Esophagus squamous epithelium (tissue), 5 donors: ENCODE data around the gene ALOX12. TPM values are rescaled to one million over a fixed set of nuclear protein-coding genes. Genes with fewer than 3 reads are reported as not detected.

Experiments
- DNase-seq: peaks from one replicate; lab custom pipeline; 2025; lab: John Stamatoyannopoulos, UW
- H3K27ac ChIP-seq, 4 donors: fragments of 200-600 bp; sonication (generic); one replicate each; pipeline ENCODE4 v1.5.1; 2016 to 2019; ENCODE audit warnings: mild to moderate bottlenecking in 1 of 4
- H3K27me3 ChIP-seq, 4 donors: fragments of 200-600 bp; sonication (generic); 1 replicate in 3 of 4; 2 replicates in 1 of 4; pipeline versions ENCODE4 v1.5.1 to v1.6.0; 2017 to 2021; ENCODE audit warnings: antibody characterized with exemption in 1 of 4
- H3K36me3 ChIP-seq, 3 donors: fragments of 200-600 bp; sonication (generic); one replicate each; pipeline ENCODE4 v1.5.1; 2016 to 2019
- H3K4me1 ChIP-seq, 3 donors: fragments of 200-600 bp; sonication (generic); one replicate each; pipeline ENCODE4 v1.5.1; 2017 to 2019
- H3K4me3 ChIP-seq, 4 donors: fragments of 200-600 bp; sonication (generic); 1 replicate in 3 of 4; 2 replicates in 1 of 4; pipeline ENCODE4 v1.5.1; 2016 to 2019; ENCODE audit warnings: mild to moderate bottlenecking in 2 of 4, moderate library complexity in 1 of 4
- H3K9me3 ChIP-seq, 3 donors: fragments of 200-600 bp; sonication (generic); one replicate each; pipeline ENCODE4 v1.5.1; 2016 to 2019
- CTCF ChIP-seq, 6 experiments: fragments of 450-650 bp in 4 of 6; fragments of 200-600 bp in 2 of 6; sonication (generic) in 2 of 6; IDR thresholded peaks; one replicate each; pipeline ENCODE4 v1.5.1; 2016 to 2019; ENCODE audit warnings: antibody characterized with exemption in 6 of 6, mild to moderate bottlenecking in 4 of 6, moderate library complexity in 4 of 6
- POLR2A ChIP-seq, 4 donors: fragments of 450-650 bp; IDR thresholded peaks; one replicate each; pipeline ENCODE4 v1.6.1; 2017; ENCODE audit warnings: antibody characterized with exemption in 4 of 4, mild to moderate bottlenecking in 4 of 4, moderate library complexity in 3 of 4
- WGBS, 2 donors: methylation state at CpG; one replicate each; pipeline ENCODE4 v1.1.5; 2018; 5-methylcytosine and 5-hydroxymethylcytosine counted together
- intact Hi-C: fragments of 100-400 bp; cut with DNase I; formaldehyde crosslinking; loops from one replicate; pipeline ENCODE4 v1.15.0; 2022
- small RNA-seq, 4 donors: library from RNA; depleted of rRNA; stranded (forward); fragments of <200 nt; gene quantifications; one replicate each; pipeline ENCODE3, GENCODE V24; 2016
- total RNA-seq, 4 donors: library from RNA; depleted of rRNA; stranded (reverse); fragments of >200 nt; gene quantifications; one replicate each; pipeline ENCODE4 v1.1.0, GENCODE V29; 2016
- donor health status: DM: yes; HTN: yes; CAD: no.

Gene ALOX12
- total RNA-seq, 4 donors from 2014 or later, result 3.8 to 43.5 (median 26.4) TPM

GRCh38 chr17:7056386-7056785 is 60.5 kb downstream of the ALOX12 start:
- H3K4me3 ChIP-seq, result no peak overlapping the region
- DNase-seq, result no peak
- peaks cover 0 to 34% (median 7%) of the 10 kb centered on the region in 3 donors for H3K4me1 ChIP-seq
- no peaks in the 10 kb centered on the region for H3K27me3 ChIP-seq
- WGBS, 2 donors, result 34 to 48% methylated on average over 4 of the region's 4 CpGs
- intact Hi-C loops, result no loop called here
- no peaks in the 10 kb centered on the region for H3K9me3 ChIP-seq
- H3K36me3 ChIP-seq, result no peaks in the 10 kb centered on the region
- H3K27ac ChIP-seq, result no peak overlapping the region
- TF ChIP-seq CTCF (IDR thresholded peaks at IDR 0.05) (no peak), POLR2A (IDR thresholded peaks at IDR 0.05) (no peak)

GRCh38 chr17:7058831-7059447 is 63.1 kb downstream of the ALOX12 start:
- DNase-seq, result no peak
- Histone ChIP-seq H3K36me3 (no peaks in the 10 kb centered on the region), H3K4me3 (no peak overlapping the region), H3K9me3 (no peaks in the 10 kb centered on the region), H3K4me1 (peaks cover 0 to 39% (median 7%) of the 10 kb centered on the region in 3 donors), H3K27me3 (no peaks in the 10 kb centered on the region), H3K27ac (peak overlapping the region; percentile 53 to 84 (median 65))
- 40 to 41% methylated on average over 7 of the region's 7 CpGs for WGBS, 2 donors
- intact Hi-C loops, result no loop called here
- TF ChIP-seq CTCF (IDR thresholded peaks at IDR 0.05), result no peak
- no peak for TF ChIP-seq POLR2A (IDR thresholded peaks at IDR 0.05)

Small RNA genes lying within 50 kb of the gene (small RNA-seq; reads per million reads assigned to genes)
- gene AC120057.1, result 0 reads per million in 4 donors

Other genes starting within 250 kb of the ALOX12 start
- gene XAF1, start 240.0 kb upstream of the ALOX12 start, total RNA-seq, result 10 to 100 TPM in 3 of 4 donors, 1 to 10 TPM in 1; 6.9 to 24.0 (median 15.5) TPM
- 1 to 10 TPM in 3 of 4 donors, under 1 TPM in 1; 0.48 to 2.9 (median 1.9) TPM for gene FBXO39, start 219.8 kb upstream of the ALOX12 start, total RNA-seq
- not detected for gene TEKT1, start 164.3 kb upstream of the ALOX12 start, total RNA-seq
- 100 to 1,000 TPM in 3 of 4 donors, 10 to 100 TPM in 1; 96.1 to 173 (median 137) TPM for gene RNASEK, start 16.6 kb downstream of the ALOX12 start, total RNA-seq
- 1 to 10 TPM in 1 of 4 donors, under 1 TPM in 3; 0.15 to 1.9 (median 0.67) TPM for gene BCL6B, start 27.0 kb downstream of the ALOX12 start, total RNA-seq
- gene SLC16A13, start 40.0 kb downstream of the ALOX12 start, total RNA-seq, result 1 to 10 TPM; 2.7 to 5.6 (median 3.6) TPM
- gene SLC16A11, start 48.0 kb downstream of the ALOX12 start, total RNA-seq, result 1 to 10 TPM in 1 of 4 donors, under 1 TPM in 2, not detected in 1; 0.56 to 2.1 (median 0.72) TPM
- gene CLEC10A, start 84.2 kb downstream of the ALOX12 start, total RNA-seq, result 10 to 100 TPM in 1 of 4 donors, 1 to 10 TPM in 1, under 1 TPM in 2; 0.40 to 10.6 (median 4.0) TPM
- gene ASGR2, start 118.8 kb downstream of the ALOX12 start, total RNA-seq, result under 1 TPM in 2 of 4 donors, not detected in 2; 0.50 to 0.95 TPM
- 1 to 10 TPM in 1 of 4 donors, under 1 TPM in 2, not detected in 1; 0.42 to 1.1 (median 0.97) TPM for gene ASGR1, start 183.3 kb downstream of the ALOX12 start, total RNA-seq
- 10 to 100 TPM in 1 of 4 donors, 1 to 10 TPM in 3; 2.6 to 13.9 (median 6.0) TPM for gene DLG4, start 223.8 kb downstream of the ALOX12 start, total RNA-seq
- gene ACADVL, start 223.9 kb downstream of the ALOX12 start, total RNA-seq, result 100 to 1,000 TPM; 453 to 742 (median 464) TPM
- 10 to 100 TPM; 21.4 to 58.0 (median 37.3) TPM for gene DVL2, start 238.5 kb downstream of the ALOX12 start, total RNA-seq
- 10 to 100 TPM; 24.7 to 30.6 (median 27.0) TPM for gene PHF23, start 243.4 kb downstream of the ALOX12 start, total RNA-seq
- 100 to 1,000 TPM; 172 to 384 (median 197) TPM for gene GABARAP, start 246.4 kb downstream of the ALOX12 start, total RNA-seq